ENCODE results near the gene PRTN3. TPM values are rescaled to one million over a fixed set of nuclear protein-coding genes. Genes with fewer than 3 reads are reported as not detected.

Gene PRTN3
- total RNA-seq, 6 donors from 2014 or later, result 1.1 to 9.4 TPM; not detected in 4

- H3K27ac ChIP-seq, result peak overlapping the region in 2 of 4 donors; percentile 60 to 83
- TF ChIP-seq POLR2AphosphoS5 (IDR thresholded peaks at IDR 0.05) (no peak), EP300 (IDR thresholded peaks at IDR 0.05) (no peak), POLR2A (IDR thresholded peaks at IDR 0.05) (no peak)
- TF ChIP-seq, protein P1, sequence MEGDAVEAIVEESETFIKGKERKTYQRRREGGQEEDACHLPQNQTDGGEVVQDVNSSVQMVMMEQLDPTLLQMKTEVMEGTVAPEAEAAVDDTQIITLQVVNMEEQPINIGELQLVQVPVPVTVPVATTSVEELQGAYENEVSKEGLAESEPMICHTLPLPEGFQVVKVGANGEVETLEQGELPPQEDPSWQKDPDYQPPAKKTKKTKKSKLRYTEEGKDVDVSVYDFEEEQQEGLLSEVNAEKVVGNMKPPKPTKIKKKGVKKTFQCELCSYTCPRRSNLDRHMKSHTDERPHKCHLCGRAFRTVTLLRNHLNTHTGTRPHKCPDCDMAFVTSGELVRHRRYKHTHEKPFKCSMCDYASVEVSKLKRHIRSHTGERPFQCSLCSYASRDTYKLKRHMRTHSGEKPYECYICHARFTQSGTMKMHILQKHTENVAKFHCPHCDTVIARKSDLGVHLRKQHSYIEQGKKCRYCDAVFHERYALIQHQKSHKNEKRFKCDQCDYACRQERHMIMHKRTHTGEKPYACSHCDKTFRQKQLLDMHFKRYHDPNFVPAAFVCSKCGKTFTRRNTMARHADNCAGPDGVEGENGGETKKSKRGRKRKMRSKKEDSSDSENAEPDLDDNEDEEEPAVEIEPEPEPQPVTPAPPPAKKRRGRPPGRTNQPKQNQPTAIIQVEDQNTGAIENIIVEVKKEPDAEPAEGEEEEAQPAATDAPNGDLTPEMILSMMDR (IDR thresholded peaks at IDR 0.05), result no peak
- H3K36me3 ChIP-seq, result peaks cover 0 to 48% (median 37%) of the 10 kb centered on the region in 4 donors
- DNase-seq, result peak in 1 of 2 donors; percentile 86
- ATAC-seq (ENCODE audit: low FRiP score in 2 of 2), result no peak
- H3K27me3 ChIP-seq, result no peaks in the 10 kb centered on the region
- peaks cover 15 to 26% (median 24%) of the 10 kb centered on the region in 4 donors for H3K4me1 ChIP-seq
- H3K9me3 ChIP-seq, result no peaks in the 10 kb centered on the region
- no peak overlapping the region for H3K4me3 ChIP-seq
- 93 to 97% methylated on average over 23 to 38 of the region's 39 CpGs for WGBS, 2 donors
Observed at GRCh38 chr19:867855-868457, 27.2 kb downstream of the PRTN3 start.

GRCh38 chr19:868458-869244 lies 27.9 kb downstream of the PRTN3 start:
- Histone ChIP-seq H3K9me3 (no peaks in the 10 kb centered on the region), H3K27ac (peak overlapping the region in 3 of 4 donors; percentile 60 to 83 (median 75)), H3K36me3 (peaks cover 0 to 52% (median 39%) of the 10 kb centered on the region in 4 donors), H3K4me3 (no peak overlapping the region), H3K4me1 (peaks cover 11 to 21% (median 18%) of the 10 kb centered on the region in 4 donors), H3K27me3 (no peaks in the 10 kb centered on the region)
- WGBS, 2 donors, result 95% methylated on average over 29 to 31 of the region's 34 CpGs
- peak in 1 of 2 donors; percentile 80 for DNase-seq
- TF ChIP-seq POLR2A (IDR thresholded peaks at IDR 0.05), result no peak
- TF ChIP-seq EP300 (IDR thresholded peaks at IDR 0.05), result no peak
- no peak for TF ChIP-seq POLR2AphosphoS5 (IDR thresholded peaks at IDR 0.05)
- TF ChIP-seq, protein P1 (IDR thresholded peaks at IDR 0.05), result no peak
- ATAC-seq (ENCODE audit: low FRiP score in 2 of 2), result no peak

- H3K27ac ChIP-seq, result peak overlapping the region; percentile 60 to 83 (median 72)
- 75 to 83% methylated on average over 23 to 25 of the region's 29 CpGs for WGBS, 2 donors
- H3K4me3 ChIP-seq, result no peak overlapping the region
- peaks cover 9 to 21% (median 15%) of the 10 kb centered on the region in 4 donors for H3K4me1 ChIP-seq
- H3K27me3 ChIP-seq, result no peaks in the 10 kb centered on the region
- H3K9me3 ChIP-seq, result no peaks in the 10 kb centered on the region
- DNase-seq (peak; percentile 42 to 89), ATAC-seq (ENCODE audit: low FRiP score in 2 of 2) (peak; percentile 47 to 73)
- H3K36me3 ChIP-seq, result peaks cover 0 to 61% (median 42%) of the 10 kb centered on the region in 4 donors
- TF ChIP-seq POLR2AphosphoS5 (IDR thresholded peaks at IDR 0.05), result peak in 1 of 2 donors; percentile 64
- no peak for TF ChIP-seq EP300 (IDR thresholded peaks at IDR 0.05)
- TF ChIP-seq, protein P1 (IDR thresholded peaks at IDR 0.05), result no peak
- no peak for TF ChIP-seq POLR2A (IDR thresholded peaks at IDR 0.05)
Observed at GRCh38 chr19:869245-870177, 28.7 kb downstream of the PRTN3 start.

DNA sequence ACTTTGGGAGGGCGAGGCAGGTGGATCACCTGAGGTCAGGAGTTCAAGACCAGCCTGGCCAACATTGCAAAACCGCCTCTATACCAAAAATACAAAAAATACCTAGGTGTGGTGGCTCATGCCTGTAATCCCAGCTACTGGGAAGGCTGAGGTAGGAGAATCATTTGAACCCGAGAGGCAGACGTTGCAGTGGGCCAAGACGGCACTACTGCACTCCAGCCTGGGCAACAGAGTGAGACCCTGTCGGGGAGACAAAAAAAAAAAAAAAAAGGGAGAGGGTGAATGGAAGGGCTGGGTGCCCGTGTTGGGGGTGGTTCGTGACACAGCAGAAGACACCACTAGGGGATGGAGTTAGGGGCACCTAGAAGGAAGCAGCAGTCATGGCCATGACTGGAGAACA lies 29.5 kb downstream of the PRTN3 start:
- 87 to 94% methylated on average over 7 to 8 of the region's 8 CpGs for WGBS, 2 donors
- Histone ChIP-seq H3K4me3 (no peak overlapping the region), H3K27ac (peak overlapping the region; percentile 29 to 83 (median 72)), H3K9me3 (no peaks in the 10 kb centered on the region), H3K36me3 (peaks cover 0 to 69% (median 46%) of the 10 kb centered on the region in 4 donors), H3K27me3 (no peaks in the 10 kb centered on the region), H3K4me1 (peaks cover 9 to 21% (median 15%) of the 10 kb centered on the region in 4 donors)
- no peak for DNase-seq
- TF ChIP-seq, protein P1 (IDR thresholded peaks at IDR 0.05), result no peak
- TF ChIP-seq EP300 (IDR thresholded peaks at IDR 0.05) (no peak), POLR2A (IDR thresholded peaks at IDR 0.05) (no peak)
- no peak for ATAC-seq (ENCODE audit: low FRiP score in 2 of 2)

All from upper lobe of left lung (tissue), 6 donors.